Measurements from ENCODE around the gene DDC. TPM values are rescaled to one million over a fixed set of nuclear protein-coding genes. Genes with fewer than 3 reads are reported as not detected.

Gene DDC
- total RNA-seq, 4 donors from 2014 or later = 16.1 to 71.3 (median 42.5) TPM

DNA sequence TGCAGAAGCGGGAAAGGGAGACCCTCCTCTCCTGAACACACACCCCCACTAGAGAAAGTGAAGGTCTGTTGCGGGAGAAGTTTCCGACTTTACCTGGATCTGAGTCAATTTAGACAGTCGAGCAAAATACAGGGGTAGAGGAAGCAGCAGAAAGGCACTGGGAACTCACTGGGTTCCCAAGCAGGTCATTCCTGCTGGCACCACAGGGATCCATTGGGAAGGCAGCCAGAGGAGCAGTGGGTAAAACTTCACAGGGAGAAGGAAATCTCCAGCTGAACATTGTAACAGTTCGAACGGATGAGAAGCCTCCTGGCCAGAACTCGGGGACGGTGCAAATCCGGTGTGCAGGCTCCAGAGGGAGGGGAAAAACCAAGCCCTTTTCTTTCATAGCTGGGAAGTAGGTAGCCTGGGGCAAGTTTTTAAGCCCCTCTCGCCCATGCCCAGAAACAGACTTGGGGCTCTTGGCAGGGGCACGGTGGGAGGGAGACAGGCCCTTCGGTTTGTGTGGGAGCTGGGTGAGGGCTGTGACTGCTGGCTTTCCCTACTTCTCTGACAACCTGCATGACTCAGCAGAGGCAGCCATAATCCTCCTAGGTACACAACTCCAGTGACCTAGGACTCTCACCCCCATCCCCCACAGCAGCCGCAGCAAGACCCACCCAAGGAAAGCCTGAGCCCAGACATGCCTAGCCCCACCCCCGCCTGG, 51.9 kb downstream of the DDC start:
- Histone ChIP-seq H3K9me3 (no peaks in the 10 kb centered on the region), H3K36me3 (no peaks in the 10 kb centered on the region), H3K27ac (no peak overlapping the region), H3K4me3 (no peak overlapping the region), H3K27me3 (no peaks in the 10 kb centered on the region), H3K4me1 (peaks cover 0 to 11% (median 4%) of the 10 kb centered on the region in 4 donors)
- 87 to 89% methylated on average over 9 to 14 of the region's 14 CpGs for WGBS, 2 donors (ENCODE audit: low coverage in 1 of 2)
- in situ Hi-C loops (cut with MboI; ENCODE audit: low pct_ligation_motif_present in 1 of 4, low pct_unique_long_range_greater_than_20kb in 1 of 4, low sequenced_read_pairs in 3 of 4) = no loop called here
- no peak for DNase-seq
- TF ChIP-seq POLR2A (IDR thresholded peaks at IDR 0.05) (no peak), EP300 (IDR thresholded peaks at IDR 0.05; ENCODE audit: low read depth) (no peak), POLR2AphosphoS5 (IDR thresholded peaks at IDR 0.05) (no peak)
- TF ChIP-seq, protein P1, sequence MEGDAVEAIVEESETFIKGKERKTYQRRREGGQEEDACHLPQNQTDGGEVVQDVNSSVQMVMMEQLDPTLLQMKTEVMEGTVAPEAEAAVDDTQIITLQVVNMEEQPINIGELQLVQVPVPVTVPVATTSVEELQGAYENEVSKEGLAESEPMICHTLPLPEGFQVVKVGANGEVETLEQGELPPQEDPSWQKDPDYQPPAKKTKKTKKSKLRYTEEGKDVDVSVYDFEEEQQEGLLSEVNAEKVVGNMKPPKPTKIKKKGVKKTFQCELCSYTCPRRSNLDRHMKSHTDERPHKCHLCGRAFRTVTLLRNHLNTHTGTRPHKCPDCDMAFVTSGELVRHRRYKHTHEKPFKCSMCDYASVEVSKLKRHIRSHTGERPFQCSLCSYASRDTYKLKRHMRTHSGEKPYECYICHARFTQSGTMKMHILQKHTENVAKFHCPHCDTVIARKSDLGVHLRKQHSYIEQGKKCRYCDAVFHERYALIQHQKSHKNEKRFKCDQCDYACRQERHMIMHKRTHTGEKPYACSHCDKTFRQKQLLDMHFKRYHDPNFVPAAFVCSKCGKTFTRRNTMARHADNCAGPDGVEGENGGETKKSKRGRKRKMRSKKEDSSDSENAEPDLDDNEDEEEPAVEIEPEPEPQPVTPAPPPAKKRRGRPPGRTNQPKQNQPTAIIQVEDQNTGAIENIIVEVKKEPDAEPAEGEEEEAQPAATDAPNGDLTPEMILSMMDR (IDR thresholded peaks at IDR 0.05) = no peak
- intact Hi-C loops (cut with DNase I; ENCODE audit: low total_unique reads) = no loop called here

DNA sequence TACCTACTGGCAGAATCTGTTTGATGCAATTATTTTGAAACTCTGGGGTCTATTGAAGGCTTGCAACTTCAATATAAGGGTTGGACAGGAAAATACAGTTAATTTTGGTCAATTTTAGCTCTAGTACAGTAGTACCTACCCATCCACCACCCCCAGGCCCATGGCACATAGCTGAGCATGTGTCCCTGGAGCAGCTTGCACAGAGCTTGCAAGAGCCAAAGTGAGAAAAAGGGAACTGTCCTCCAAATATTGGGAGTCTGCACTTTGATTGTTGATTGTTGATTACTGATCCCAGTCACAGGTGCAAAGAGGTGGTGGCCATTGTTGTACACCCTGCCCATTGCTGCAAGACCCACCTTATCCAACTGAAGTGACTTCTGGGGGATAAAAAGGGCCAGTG, 52.8 kb downstream of the DDC start:
- Histone ChIP-seq H3K4me3 (no peak overlapping the region), H3K9me3 (no peaks in the 10 kb centered on the region), H3K27ac (no peak overlapping the region), H3K27me3 (no peaks in the 10 kb centered on the region), H3K4me1 (peaks cover 0 to 11% (median 4%) of the 10 kb centered on the region in 4 donors), H3K36me3 (no peaks in the 10 kb centered on the region)
- no peak for TF ChIP-seq POLR2AphosphoS5 (IDR thresholded peaks at IDR 0.05)
- TF ChIP-seq POLR2A (IDR thresholded peaks at IDR 0.05) = no peak
- TF ChIP-seq, protein P1 (IDR thresholded peaks at IDR 0.05) = no peak
- intact Hi-C loops (cut with DNase I; ENCODE audit: low total_unique reads) (no loop called here), in situ Hi-C loops (cut with MboI; ENCODE audit: low pct_ligation_motif_present in 1 of 4, low pct_unique_long_range_greater_than_20kb in 1 of 4, low sequenced_read_pairs in 3 of 4) (no loop called here)
- no peak for DNase-seq

DNA sequence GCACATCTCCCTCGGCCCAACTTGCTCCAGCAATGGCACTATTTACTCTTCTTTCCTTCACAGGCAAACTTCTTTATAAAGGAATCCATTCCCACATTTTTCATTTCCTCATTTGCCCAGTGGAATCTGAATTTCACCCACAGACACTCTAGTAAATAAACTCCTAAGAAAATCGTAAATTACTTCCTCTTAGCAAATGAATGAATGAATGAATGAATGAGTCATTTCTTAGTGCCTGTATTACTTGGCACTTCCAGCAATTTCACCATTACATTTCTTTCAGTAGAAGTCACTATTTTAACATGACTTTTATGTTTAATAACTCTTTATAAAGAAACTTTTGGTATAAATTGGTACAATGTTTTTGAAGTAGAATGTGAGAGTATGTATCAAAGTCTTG, 55.7 kb downstream of the DDC start:
- WGBS, 2 donors (ENCODE audit: low coverage in 1 of 2) = 44 to 59% methylated on average over 2 of the region's 2 CpGs
- DNase-seq = no peak
- Histone ChIP-seq H3K4me3 (no peak overlapping the region), H3K27me3 (no peaks in the 10 kb centered on the region), H3K36me3 (no peaks in the 10 kb centered on the region), H3K4me1 (peaks cover 0 to 7% (median 0%) of the 10 kb centered on the region in 4 donors), H3K27ac (peak overlapping the region in 1 of 4 donors; percentile 33), H3K9me3 (no peaks in the 10 kb centered on the region)
- intact Hi-C loops (cut with DNase I; ENCODE audit: low total_unique reads) (no loop called here), in situ Hi-C loops (cut with MboI; ENCODE audit: low pct_ligation_motif_present in 1 of 4, low pct_unique_long_range_greater_than_20kb in 1 of 4, low sequenced_read_pairs in 3 of 4) (no loop called here)
- TF ChIP-seq POLR2AphosphoS5 (IDR thresholded peaks at IDR 0.05) (no peak), EP300 (IDR thresholded peaks at IDR 0.05; ENCODE audit: low read depth) (no peak), POLR2A (IDR thresholded peaks at IDR 0.05) (no peak)
- TF ChIP-seq, protein P1 (IDR thresholded peaks at IDR 0.05) = no peak

DNA sequence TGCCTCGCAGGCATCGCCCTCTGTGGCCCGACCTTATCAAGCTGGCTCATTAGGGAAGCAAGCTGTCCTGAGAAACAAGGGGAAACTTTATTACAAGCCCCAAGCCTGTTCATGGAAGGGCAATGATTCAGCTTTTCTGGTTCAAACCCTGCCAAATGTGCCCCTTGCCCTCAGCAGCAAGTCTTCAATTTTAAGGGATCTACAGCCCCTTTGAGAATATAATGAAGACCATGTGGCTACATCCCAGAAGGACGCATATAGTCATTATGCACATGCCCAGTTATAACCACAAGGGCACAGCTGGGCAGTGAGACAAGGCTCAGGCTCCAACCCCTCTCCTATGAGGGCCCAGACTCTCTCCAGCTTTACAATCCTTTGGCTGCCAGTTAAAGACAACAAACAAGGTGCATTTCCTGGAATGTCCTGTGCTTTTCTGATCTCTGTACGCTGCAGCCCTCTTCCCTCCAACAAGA, 56.7 kb downstream of the DDC start:
- 78% methylated on average over 5 of the region's 5 CpGs; no CpG with 5 or more reads in 1 of the 2 donors for WGBS, 2 donors (ENCODE audit: low coverage in 1 of 2)
- Histone ChIP-seq H3K27ac (no peak overlapping the region), H3K4me3 (no peak overlapping the region), H3K4me1 (peaks cover 0 to 7% (median under 1%) of the 10 kb centered on the region in 4 donors), H3K36me3 (no peaks in the 10 kb centered on the region), H3K27me3 (no peaks in the 10 kb centered on the region), H3K9me3 (no peaks in the 10 kb centered on the region)
- intact Hi-C loops (cut with DNase I; ENCODE audit: low total_unique reads) = no loop called here
- in situ Hi-C loops (cut with MboI; ENCODE audit: low pct_ligation_motif_present in 1 of 4, low pct_unique_long_range_greater_than_20kb in 1 of 4, low sequenced_read_pairs in 3 of 4) = no loop called here
- DNase-seq = no peak
- TF ChIP-seq EP300 (IDR thresholded peaks at IDR 0.05; ENCODE audit: low read depth) = no peak
- TF ChIP-seq POLR2A (IDR thresholded peaks at IDR 0.05) = no peak
- no peak for TF ChIP-seq POLR2AphosphoS5 (IDR thresholded peaks at IDR 0.05)
- TF ChIP-seq, protein P1 (IDR thresholded peaks at IDR 0.05) = no peak
